Measurements from ENCODE around the gene ZNF467. TPM values are rescaled to one million over a fixed set of nuclear protein-coding genes. Genes with fewer than 3 reads are reported as not detected.

Gene ZNF467
- total RNA-seq, 2 donors from 2014 or later: 0.91 to 2.5 TPM

- TF ChIP-seq CTCF (conservative IDR thresholded peaks at IDR 0.05): no peak
- Histone ChIP-seq H3K9me3 (ENCODE audit: control insufficient read depth, low read length) (no peaks in the 10 kb centered on the region), H3K9ac (ENCODE audit: extremely low read depth, low read length, poor library complexity, severe bottlenecking) (no peak overlapping the region), H3K4me1 (ENCODE audit: control insufficient read depth, insufficient read depth, low read length) (no peaks in the 10 kb centered on the region), H3K36me3 (ENCODE audit: control insufficient read depth, insufficient read depth, low read length) (no peaks in the 10 kb centered on the region), H3K27me3 (ENCODE audit: control insufficient read depth, insufficient read depth, low read length, poor library complexity, severe bottlenecking) (no peaks in the 10 kb centered on the region), H3K27ac (ENCODE audit: low read depth, low read length) (no peak overlapping the region), H3K4me3 (ENCODE audit: low read length) (no peak overlapping the region)
- Mint-ChIP-seq H3K27ac (no peak overlapping the region), H3K9me3 (no peaks in the 10 kb centered on the region), H3K4me1 (no peaks in the 10 kb centered on the region), H3K27me3 (ENCODE audit: insufficient read depth) (no peaks in the 10 kb centered on the region), H3K4me3 (no peak overlapping the region), H3K36me3 (ENCODE audit: low read depth) (no peaks in the 10 kb centered on the region)
- no peak for DNase-seq
- 87% methylated on average over 9 to 16 of the region's 16 CpGs for WGBS, 2 experiments (ENCODE audit: insufficient coverage in 1 of 2, insufficient read length in 1 of 2)
These were observed 42.4 kb upstream of the ZNF467 start for GRCh38 chr7:149815661-149816266.

- H3K4me3 ChIP-seq (ENCODE audit: low read length): no peak overlapping the region
- no peak overlapping the region for H3K4me3 Mint-ChIP-seq
- TF ChIP-seq CTCF (conservative IDR thresholded peaks at IDR 0.05): no peak
- no peaks in the 10 kb centered on the region for H3K4me1 ChIP-seq (ENCODE audit: control insufficient read depth, insufficient read depth, low read length)
- H3K9me3 ChIP-seq (ENCODE audit: control insufficient read depth, low read length): no peaks in the 10 kb centered on the region
- no peaks in the 10 kb centered on the region for H3K27me3 ChIP-seq (ENCODE audit: control insufficient read depth, insufficient read depth, low read length, poor library complexity, severe bottlenecking)
- no peaks in the 10 kb centered on the region for H3K9me3 Mint-ChIP-seq
- H3K36me3 Mint-ChIP-seq (ENCODE audit: low read depth): no peaks in the 10 kb centered on the region
- DNase-seq: no peak
- no peaks in the 10 kb centered on the region for H3K27me3 Mint-ChIP-seq (ENCODE audit: insufficient read depth)
- H3K9ac ChIP-seq (ENCODE audit: extremely low read depth, low read length, poor library complexity, severe bottlenecking): no peak overlapping the region
- no peaks in the 10 kb centered on the region for H3K4me1 Mint-ChIP-seq
- H3K27ac Mint-ChIP-seq: no peak overlapping the region
- H3K36me3 ChIP-seq (ENCODE audit: control insufficient read depth, insufficient read depth, low read length): no peaks in the 10 kb centered on the region
- no peak overlapping the region for H3K27ac ChIP-seq (ENCODE audit: low read depth, low read length)
- WGBS, 2 experiments (ENCODE audit: insufficient coverage in 1 of 2, insufficient read length in 1 of 2): 90 to 93% methylated on average over 2 to 12 of the region's 12 CpGs
These were observed 41.7 kb upstream of the ZNF467 start for GRCh38 chr7:149815121-149815520.

- no peak overlapping the region for H3K27ac ChIP-seq (ENCODE audit: low read depth, low read length)
- Mint-ChIP-seq H3K9me3 (no peaks in the 10 kb centered on the region), H3K27me3 (ENCODE audit: insufficient read depth) (no peaks in the 10 kb centered on the region), H3K27ac (no peak overlapping the region), H3K4me1 (no peaks in the 10 kb centered on the region), H3K36me3 (ENCODE audit: low read depth) (no peaks in the 10 kb centered on the region), H3K4me3 (no peak overlapping the region)
- 92 to 93% methylated on average over 8 to 15 of the region's 15 CpGs for WGBS, 2 experiments (ENCODE audit: insufficient coverage in 1 of 2, insufficient read length in 1 of 2)
- no peak for TF ChIP-seq CTCF (conservative IDR thresholded peaks at IDR 0.05)
- no peaks in the 10 kb centered on the region for H3K9me3 ChIP-seq (ENCODE audit: control insufficient read depth, low read length)
- no peaks in the 10 kb centered on the region for H3K27me3 ChIP-seq (ENCODE audit: control insufficient read depth, insufficient read depth, low read length, poor library complexity, severe bottlenecking)
- H3K4me1 ChIP-seq (ENCODE audit: control insufficient read depth, insufficient read depth, low read length): no peaks in the 10 kb centered on the region
- H3K4me3 ChIP-seq (ENCODE audit: low read length): no peak overlapping the region
- H3K9ac ChIP-seq (ENCODE audit: extremely low read depth, low read length, poor library complexity, severe bottlenecking): no peak overlapping the region
- DNase-seq: no peak
- no peaks in the 10 kb centered on the region for H3K36me3 ChIP-seq (ENCODE audit: control insufficient read depth, insufficient read depth, low read length)
These were observed 41.1 kb upstream of the ZNF467 start for GRCh38 chr7:149814494-149814893.

Measured in endodermal cell (in vitro differentiated cells).